Measurements from ENCODE around the gene OTC.

Gene OTC

DNA sequence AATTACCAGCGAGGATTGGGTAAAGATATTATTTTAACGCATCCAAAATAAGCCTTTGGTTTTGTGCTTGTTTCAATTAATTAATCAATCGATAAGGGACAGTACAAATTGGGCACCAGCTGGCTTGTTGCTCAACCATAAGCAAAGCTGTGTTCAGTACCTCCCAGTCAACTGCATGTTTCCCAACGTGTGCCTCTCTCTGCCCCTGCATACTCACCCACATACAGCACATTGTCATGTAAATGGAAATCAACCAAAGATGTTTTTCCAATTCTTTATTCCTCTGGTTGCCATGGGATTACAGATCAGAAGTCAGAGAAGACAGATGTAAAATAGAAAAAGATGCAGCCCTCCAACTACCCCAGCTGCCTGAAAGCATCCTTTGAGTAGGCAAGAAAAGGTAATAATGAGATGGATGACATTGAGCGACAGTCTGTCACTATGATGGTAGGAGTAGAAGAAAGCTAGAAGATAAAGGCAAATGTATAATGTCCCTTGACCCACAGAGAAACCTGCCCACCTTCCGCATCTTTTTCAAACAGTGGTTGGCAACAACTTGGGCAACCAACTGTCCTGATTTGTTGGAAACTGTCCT, 116.3 kb downstream of the OTC start:
- DNase-seq: no peak

Measured in SW 1271 (cell line).